Type B pancreatic cell (in vitro differentiated cells): Measurements from ENCODE around the gene CYSRT1. TPM values are rescaled to one million over a fixed set of nuclear protein-coding genes. Genes with fewer than 3 reads are reported as not detected.

Experiments used
- DNase-seq: peaks from one replicate; pipeline ENCODE4 v3.0.0; 2021; ENCODE audit warnings: mixed read lengths; ENCODE audit not compliant: unreplicated experiment; ENCODE audit errors: extremely low spot score
- H3K27ac Mint-ChIP-seq: 2 replicates; pipeline ENCODE4 v1.8.0; 2021; ENCODE audit warnings: mild to moderate bottlenecking, mixed read lengths
- H3K27me3 Mint-ChIP-seq: 2 replicates; pipeline ENCODE4 v1.8.0; 2021; ENCODE audit warnings: mixed read lengths
- H3K36me3 Mint-ChIP-seq: 2 replicates; pipeline ENCODE4 v1.8.0; 2021; ENCODE audit warnings: mixed read lengths
- H3K4me1 Mint-ChIP-seq: one replicate; pipeline ENCODE4 v1.8.0; 2021; ENCODE audit warnings: mixed read lengths; ENCODE audit not compliant: unreplicated experiment
- H3K4me3 Mint-ChIP-seq: 2 replicates; pipeline ENCODE4 v1.8.0; 2021; ENCODE audit warnings: mild to moderate bottlenecking, mixed read lengths
- H3K9me3 Mint-ChIP-seq: 2 replicates; pipeline ENCODE4 v1.8.0; 2021; ENCODE audit warnings: mixed read lengths
- CTCF ChIP-seq: fragments of 200-600 bp; sonication (generic); conservative IDR thresholded peaks from 2 replicates; pipeline ENCODE4 v1.5.0; 2021; ENCODE audit warnings: antibody characterized with exemption, mild to moderate bottlenecking
- total RNA-seq: library from RNA; stranded (reverse); gene quantifications from 2 replicates; pipeline ENCODE4 v1.2.1, GENCODE V29; 2021; ENCODE audit warnings: low replicate concordance

Gene CYSRT1
- total RNA-seq, 1 donor from 2014 or later, result 1.5 TPM

DNA sequence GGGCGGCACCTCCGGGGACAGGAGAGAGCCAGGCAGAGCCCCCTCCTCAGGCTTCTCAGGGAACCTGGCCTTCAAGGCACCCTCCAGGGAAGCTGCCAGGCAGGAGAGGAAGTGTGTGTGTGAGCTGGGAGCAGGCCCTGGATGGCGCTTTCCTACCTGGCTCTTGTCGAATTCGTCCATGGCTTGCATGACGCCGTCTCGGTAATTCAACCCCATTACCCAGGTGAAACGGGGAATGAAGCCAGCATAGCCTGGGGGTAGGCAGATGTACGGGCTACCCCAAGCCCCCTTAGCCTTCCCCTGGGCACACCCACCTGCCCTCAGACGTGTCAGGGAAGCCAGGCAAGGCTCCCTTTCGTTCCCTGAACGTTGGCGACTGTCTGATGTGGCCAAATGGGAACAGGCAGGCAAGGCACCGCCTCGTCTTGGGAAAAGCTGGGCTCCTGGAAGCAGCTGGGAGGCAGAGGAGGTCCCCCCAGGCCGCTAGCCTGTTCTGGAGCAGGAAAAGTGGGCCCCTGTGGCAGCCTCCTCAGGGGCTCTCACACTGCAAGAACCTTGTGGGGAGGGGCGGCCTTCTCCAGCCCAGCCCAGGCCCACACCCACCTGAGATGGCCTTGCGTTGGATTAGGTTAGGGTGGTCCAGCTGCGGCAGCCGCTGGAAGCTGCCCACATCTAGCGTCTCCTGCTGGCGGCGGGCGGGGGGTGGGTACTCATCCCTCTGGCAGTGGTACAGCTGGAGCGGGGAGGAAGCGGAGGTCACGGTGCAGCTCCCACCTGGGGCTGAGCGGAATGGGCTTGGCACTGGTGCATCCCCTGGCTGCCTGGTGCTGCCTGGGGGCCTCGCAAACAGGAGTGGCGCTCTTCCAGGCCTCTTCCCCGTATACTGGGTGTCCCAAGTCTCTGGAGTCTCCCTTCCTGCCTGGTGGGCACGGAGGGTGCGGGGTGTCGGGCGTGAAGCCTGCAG, 19.8 kb downstream of the CYSRT1 start:
- H3K4me3 Mint-ChIP-seq, result peak overlapping the region; percentile 34
- no peak for DNase-seq
- H3K36me3 Mint-ChIP-seq, result peaks cover 17% of the 10 kb centered on the region
- no peaks in the 10 kb centered on the region for H3K9me3 Mint-ChIP-seq
- peaks cover 26% of the 10 kb centered on the region for H3K4me1 Mint-ChIP-seq
- H3K27me3 Mint-ChIP-seq, result peaks cover 4% of the 10 kb centered on the region
- no peak for TF ChIP-seq CTCF
- peak overlapping the region; percentile 51 for H3K27ac Mint-ChIP-seq

- Mint-ChIP-seq H3K27me3 (peaks cover 4% of the 10 kb centered on the region), H3K4me3 (peak overlapping the region; percentile 34), H3K27ac (no peak overlapping the region), H3K4me1 (peaks cover 26% of the 10 kb centered on the region), H3K36me3 (peaks cover 17% of the 10 kb centered on the region), H3K9me3 (no peaks in the 10 kb centered on the region)
- DNase-seq, result no peak
- TF ChIP-seq CTCF, result no peak
These were observed 20.8 kb downstream of the CYSRT1 start for GRCh38 chr9:137245450-137246421.

GRCh38 chr9:137247135-137247915, 22.4 kb downstream of the CYSRT1 start:
- no peak for TF ChIP-seq CTCF
- H3K4me1 Mint-ChIP-seq, result peaks cover 20% of the 10 kb centered on the region
- H3K36me3 Mint-ChIP-seq, result peaks cover 11% of the 10 kb centered on the region
- DNase-seq, result no peak
- no peaks in the 10 kb centered on the region for H3K9me3 Mint-ChIP-seq
- H3K27ac Mint-ChIP-seq, result no peak overlapping the region
- no peaks in the 10 kb centered on the region for H3K27me3 Mint-ChIP-seq
- H3K4me3 Mint-ChIP-seq, result no peak overlapping the region

- no peaks in the 10 kb centered on the region for H3K9me3 Mint-ChIP-seq
- no peak overlapping the region for H3K4me3 Mint-ChIP-seq
- H3K36me3 Mint-ChIP-seq, result peaks cover 5% of the 10 kb centered on the region
- H3K27ac Mint-ChIP-seq, result no peak overlapping the region
- no peak for DNase-seq
- TF ChIP-seq CTCF, result no peak
- H3K27me3 Mint-ChIP-seq, result no peaks in the 10 kb centered on the region
- peaks cover 15% of the 10 kb centered on the region for H3K4me1 Mint-ChIP-seq
These were observed 22.9 kb downstream of the CYSRT1 start for GRCh38 chr9:137247916-137248175.
